Heart left ventricle (tissue), 13 donors: ENCODE results near the gene MKX.

ENCODE experiments used
- POLR2A ChIP-seq, 2 donors: fragments of 450-650 bp; IDR thresholded peaks; one replicate each; pipeline ENCODE4 v1.6.1; 2017; ENCODE audit warnings: antibody characterized with exemption in 2 of 2, mild to moderate bottlenecking in 2 of 2, moderate library complexity in 2 of 2
- TF ChIP-seq, protein P1 (sequence below), 12 donors: fragments of 200-600 bp; sonication (generic) in 4 of 12; IDR thresholded peaks; one replicate each; pipeline versions ENCODE4 v1.5.0 to v1.8.0; 2018 to 2022; ENCODE audit warnings: antibody characterized with exemption in 12 of 12, mild to moderate bottlenecking in 5 of 12
- donor health status: ischemic (EF 13 %, LVEDD 7.1; RV severe dilation, severe dysfunction).
- donor health status: DM: no; HTN: yes; CAD: no.
- donor health status: DM: no; HTN: no; CAD: no.
- donor health status: ischemic (EF 25% LVEDD 6.9; RV normal size, moderate dysfunction).
- donor health status: ischemic (EF 25% LVEDD 5.7; RV mildly dilated, moderate dysfunction).
- donor health status: ischemic (EF 35%, LVEDD 5.7; RV mildly dilated, moderate dysfunction).
- donor health status: nonischemic (EF 11% LVEDD 7.7; RV severe dilation, severe dysfunction).
- donor health status: DM: yes; HTN: yes; CAD: no.
- donor health status: PGD.
- donor health status: ischemic (EF 29% LVEDD 5.4; RV normal size, mild dysfunction).
- donor health status: nonischemic (EF 23%, LVEDD 6.1; RV moderate dilation, normal function).

DNA sequence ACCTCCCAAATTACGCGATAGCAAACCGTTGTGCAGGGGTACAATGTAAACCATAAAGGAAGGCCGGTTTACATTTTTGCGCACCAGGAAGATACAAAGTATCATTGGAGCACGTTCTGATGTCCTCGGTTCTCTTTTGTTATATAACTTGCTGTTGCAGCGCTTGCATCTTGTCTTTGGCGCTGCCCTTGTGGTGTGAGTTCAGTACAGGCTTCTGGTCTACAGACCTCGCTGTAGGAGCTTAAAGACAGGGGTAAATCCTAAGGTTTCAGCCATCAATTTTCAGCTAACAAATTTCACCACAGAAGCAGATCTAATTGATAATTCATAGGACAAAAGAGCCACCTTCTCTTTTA is 1.5 kb upstream of the MKX start:
- TF ChIP-seq, protein P1, sequence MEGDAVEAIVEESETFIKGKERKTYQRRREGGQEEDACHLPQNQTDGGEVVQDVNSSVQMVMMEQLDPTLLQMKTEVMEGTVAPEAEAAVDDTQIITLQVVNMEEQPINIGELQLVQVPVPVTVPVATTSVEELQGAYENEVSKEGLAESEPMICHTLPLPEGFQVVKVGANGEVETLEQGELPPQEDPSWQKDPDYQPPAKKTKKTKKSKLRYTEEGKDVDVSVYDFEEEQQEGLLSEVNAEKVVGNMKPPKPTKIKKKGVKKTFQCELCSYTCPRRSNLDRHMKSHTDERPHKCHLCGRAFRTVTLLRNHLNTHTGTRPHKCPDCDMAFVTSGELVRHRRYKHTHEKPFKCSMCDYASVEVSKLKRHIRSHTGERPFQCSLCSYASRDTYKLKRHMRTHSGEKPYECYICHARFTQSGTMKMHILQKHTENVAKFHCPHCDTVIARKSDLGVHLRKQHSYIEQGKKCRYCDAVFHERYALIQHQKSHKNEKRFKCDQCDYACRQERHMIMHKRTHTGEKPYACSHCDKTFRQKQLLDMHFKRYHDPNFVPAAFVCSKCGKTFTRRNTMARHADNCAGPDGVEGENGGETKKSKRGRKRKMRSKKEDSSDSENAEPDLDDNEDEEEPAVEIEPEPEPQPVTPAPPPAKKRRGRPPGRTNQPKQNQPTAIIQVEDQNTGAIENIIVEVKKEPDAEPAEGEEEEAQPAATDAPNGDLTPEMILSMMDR (IDR thresholded peaks at IDR 0.05): no peak
- TF ChIP-seq POLR2A (IDR thresholded peaks at IDR 0.05): no peak
